ENCODE data around the gene NHLRC4. TPM values are rescaled to one million over a fixed set of nuclear protein-coding genes. Genes with fewer than 3 reads are reported as not detected.

NHLRC4 gene
- total RNA-seq, 1 donor from 2014 or later: 1.3 TPM

DNA sequence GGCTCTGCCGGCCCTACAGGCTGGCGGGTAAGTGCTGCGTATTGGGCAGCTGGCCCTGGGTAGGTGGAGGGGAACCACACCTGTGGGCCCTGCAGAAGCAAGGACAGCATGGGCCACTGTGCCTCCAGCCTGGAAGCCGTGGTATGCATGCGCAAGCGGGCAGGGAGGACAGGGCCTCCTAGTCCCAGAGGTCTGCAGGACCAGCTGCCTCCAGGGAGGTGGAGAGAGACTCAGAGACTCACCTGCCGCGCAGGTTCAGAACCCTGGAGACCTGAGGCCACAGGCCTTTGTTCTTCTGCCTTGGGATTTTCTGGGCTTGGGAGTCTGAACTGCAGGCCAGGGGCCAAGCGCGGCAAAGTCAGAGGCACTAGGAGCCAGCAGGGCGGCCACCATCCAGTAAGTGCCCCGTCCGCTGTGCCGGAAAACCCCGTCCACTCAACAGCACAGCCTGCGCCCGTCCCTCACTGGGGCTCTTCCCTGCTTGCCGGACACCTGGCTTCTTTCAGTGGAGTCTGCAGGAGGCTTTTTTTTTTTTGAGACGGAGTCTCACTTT is 14.2 kb downstream of the NHLRC4 start:
- Mint-ChIP-seq H3K4me3 (ENCODE audit: low read depth) (no peak overlapping the region), H3K36me3 (ENCODE audit: low read depth) (no peaks in the 10 kb centered on the region), H3K27ac (no peak overlapping the region), H3K9me3 (no peaks in the 10 kb centered on the region), H3K4me1 (ENCODE audit: low read depth) (no peaks in the 10 kb centered on the region), H3K27me3 (ENCODE audit: low read depth) (no peaks in the 10 kb centered on the region)
- intact Hi-C loops (cut with micrococcal nuclease): no loop called here
- DNase-seq (ENCODE audit: low spot score): no peak

DNA sequence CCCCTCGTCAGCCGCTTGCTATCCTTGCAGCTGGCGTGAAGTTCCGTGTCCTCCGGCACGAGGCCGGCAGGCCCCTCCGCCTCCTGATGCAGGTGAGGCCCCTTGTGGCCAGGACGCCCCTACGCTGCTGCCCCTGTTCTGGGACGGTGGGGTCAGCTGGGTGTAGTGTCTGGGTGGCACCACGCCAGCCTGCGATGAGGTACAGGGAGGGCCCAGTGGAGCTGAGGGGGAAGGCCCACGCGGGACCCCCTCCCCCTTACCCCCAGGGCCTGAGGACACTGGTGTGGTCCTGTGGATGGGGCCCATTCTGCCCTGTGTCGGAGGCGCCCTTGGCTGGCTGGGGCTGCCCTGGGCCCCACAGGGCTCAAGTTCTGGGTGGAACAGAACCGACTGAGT is 15.4 kb downstream of the NHLRC4 start:
- H3K36me3 Mint-ChIP-seq (ENCODE audit: low read depth): peaks cover under 1% of the 10 kb centered on the region
- no peak overlapping the region for H3K27ac Mint-ChIP-seq
- H3K9me3 Mint-ChIP-seq: no peaks in the 10 kb centered on the region
- no peak for DNase-seq (ENCODE audit: low spot score)
- H3K4me1 Mint-ChIP-seq (ENCODE audit: low read depth): peaks cover under 1% of the 10 kb centered on the region
- intact Hi-C loops (cut with micrococcal nuclease): no loop called here
- H3K27me3 Mint-ChIP-seq (ENCODE audit: low read depth): no peaks in the 10 kb centered on the region
- H3K4me3 Mint-ChIP-seq (ENCODE audit: low read depth): no peak overlapping the region

DNA sequence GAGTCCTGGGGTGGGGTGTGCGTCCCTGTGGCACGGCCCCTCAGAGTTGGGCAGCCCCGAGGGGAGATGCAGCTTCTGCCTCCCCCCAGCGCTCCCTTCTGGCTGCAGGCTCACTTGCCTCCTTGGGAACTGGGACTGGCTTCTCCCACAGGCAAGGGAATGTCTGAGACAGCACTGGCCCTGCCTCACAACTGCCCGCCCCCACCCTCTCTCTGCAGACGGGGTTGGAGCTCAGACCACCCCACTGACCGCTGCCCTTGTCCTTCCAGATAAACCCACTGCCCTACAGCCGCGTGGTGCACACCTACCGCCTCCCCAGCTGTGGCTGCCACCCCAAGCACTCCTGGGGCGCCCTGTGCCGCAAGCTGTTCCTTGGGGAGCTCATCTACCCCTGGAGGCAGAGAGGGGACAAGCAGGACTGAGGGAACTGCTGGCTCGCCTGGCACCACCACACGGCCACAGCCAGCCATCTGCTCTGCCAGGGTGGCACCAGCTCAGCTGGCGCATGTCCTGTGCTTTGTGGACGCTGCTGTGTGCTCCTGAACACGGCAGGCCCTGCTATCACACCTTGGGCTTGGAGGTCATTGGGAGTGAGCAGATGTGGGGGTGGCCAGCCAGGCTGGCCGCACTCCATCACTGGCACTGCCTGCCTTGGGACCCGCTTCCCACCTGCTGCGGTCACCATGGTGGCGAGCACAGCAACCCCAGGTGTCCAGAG is 16.0 kb downstream of the NHLRC4 start:
- no peak overlapping the region for H3K27ac Mint-ChIP-seq
- H3K9me3 Mint-ChIP-seq: no peaks in the 10 kb centered on the region
- no peaks in the 10 kb centered on the region for H3K27me3 Mint-ChIP-seq (ENCODE audit: low read depth)
- H3K4me1 Mint-ChIP-seq (ENCODE audit: low read depth): peaks cover 3% of the 10 kb centered on the region
- no peak for DNase-seq (ENCODE audit: low spot score)
- H3K36me3 Mint-ChIP-seq (ENCODE audit: low read depth): peaks cover 4% of the 10 kb centered on the region
- intact Hi-C loops (cut with micrococcal nuclease): no loop called here
- H3K4me3 Mint-ChIP-seq (ENCODE audit: low read depth): no peak overlapping the region

DNA sequence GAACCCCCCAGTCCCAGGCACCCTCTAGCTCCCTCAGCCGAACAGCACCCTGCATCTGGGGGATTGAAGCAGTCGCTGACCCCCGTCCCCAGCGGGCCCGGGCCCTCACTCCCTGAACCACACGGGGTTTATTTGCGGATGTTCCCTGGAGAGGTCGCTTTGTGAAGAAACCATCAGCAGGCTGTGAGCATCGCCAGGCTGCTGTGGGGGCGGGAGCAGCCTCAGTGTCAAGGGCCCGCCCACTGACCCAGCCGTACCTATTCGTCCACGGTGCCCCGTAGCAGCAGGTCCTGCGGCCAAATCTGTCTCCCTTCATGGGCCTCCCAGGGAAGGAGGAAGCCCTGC is 16.6 kb downstream of the NHLRC4 start:
- Mint-ChIP-seq H3K27me3 (ENCODE audit: low read depth) (no peaks in the 10 kb centered on the region), H3K27ac (no peak overlapping the region), H3K4me1 (ENCODE audit: low read depth) (peaks cover 3% of the 10 kb centered on the region), H3K36me3 (ENCODE audit: low read depth) (peaks cover 6% of the 10 kb centered on the region), H3K9me3 (no peaks in the 10 kb centered on the region), H3K4me3 (ENCODE audit: low read depth) (no peak overlapping the region)
- no peak for DNase-seq (ENCODE audit: low spot score)
- intact Hi-C loops (cut with micrococcal nuclease): no loop called here

DNA sequence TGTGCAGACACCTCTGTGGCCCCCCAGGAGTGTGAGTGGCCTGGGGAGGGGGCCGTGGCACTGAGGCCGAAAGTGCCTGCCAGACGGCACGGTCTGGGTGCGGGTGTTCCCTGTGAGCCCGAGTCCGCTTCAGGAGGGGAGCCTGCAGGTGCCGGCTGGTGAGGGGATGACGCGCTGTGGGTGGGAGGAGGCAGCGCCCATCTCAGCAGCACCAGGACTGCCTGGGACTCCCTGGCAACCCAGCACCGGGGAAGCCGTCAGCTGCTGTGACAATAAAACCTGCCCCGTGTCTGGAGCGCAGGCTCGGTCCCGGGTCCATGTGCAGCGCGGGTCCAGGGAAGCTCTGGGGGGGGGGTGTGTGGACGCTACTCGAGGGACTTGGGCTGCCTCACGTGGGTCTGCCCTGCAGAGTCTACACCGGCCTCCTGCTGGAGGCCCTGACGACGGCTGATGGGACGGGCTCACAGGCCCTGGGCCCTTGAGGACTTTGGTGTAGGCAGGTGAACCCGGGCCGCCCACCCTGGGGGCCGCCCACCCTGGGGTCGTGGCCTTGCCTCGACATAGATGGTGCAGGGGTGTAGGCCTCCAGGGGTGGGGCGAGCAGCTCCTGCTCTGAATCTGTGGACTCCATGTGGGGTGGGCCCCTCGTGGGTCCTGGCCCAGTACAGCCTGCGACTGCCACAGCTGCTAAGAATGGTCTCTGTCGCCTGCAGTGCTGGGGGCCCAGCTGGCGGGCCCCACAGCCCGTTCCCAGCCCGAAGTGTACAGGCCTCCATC is 17.2 kb downstream of the NHLRC4 start:
- Mint-ChIP-seq H3K27me3 (ENCODE audit: low read depth) (no peaks in the 10 kb centered on the region), H3K36me3 (ENCODE audit: low read depth) (peaks cover 9% of the 10 kb centered on the region), H3K27ac (no peak overlapping the region), H3K4me1 (ENCODE audit: low read depth) (peaks cover 3% of the 10 kb centered on the region), H3K4me3 (ENCODE audit: low read depth) (no peak overlapping the region), H3K9me3 (no peaks in the 10 kb centered on the region)
- intact Hi-C loops (cut with micrococcal nuclease): no loop called here
- DNase-seq (ENCODE audit: low spot score): no peak

DNA sequence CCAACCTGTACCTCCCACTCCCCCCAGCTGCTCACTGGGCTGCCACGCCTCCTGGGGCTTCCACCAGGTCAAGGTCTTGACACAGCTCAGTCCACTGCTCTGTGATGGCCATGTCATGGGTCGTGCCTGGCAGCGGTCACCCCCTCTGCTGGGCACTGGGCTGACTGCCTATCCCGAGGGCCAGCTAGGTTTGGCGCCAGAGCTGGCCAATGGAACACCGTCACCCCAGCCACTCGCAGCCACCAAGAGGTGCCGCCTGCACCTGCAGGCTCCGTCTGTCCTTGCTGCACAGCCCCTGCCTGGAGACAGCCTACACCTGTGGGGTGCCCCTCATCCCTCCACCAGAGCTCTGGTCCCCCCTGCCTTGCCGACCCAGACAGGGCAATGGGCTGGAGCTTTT is 18.5 kb downstream of the NHLRC4 start:
- DNase-seq (ENCODE audit: low spot score): no peak
- intact Hi-C loops (cut with micrococcal nuclease): loop anchor here (5.0 kb wide), 1 partner anchor 97 kb away; the partner anchor contains the start of genes JMJD8 and STUB1
- Mint-ChIP-seq H3K36me3 (ENCODE audit: low read depth) (peaks cover 9% of the 10 kb centered on the region), H3K27me3 (ENCODE audit: low read depth) (no peaks in the 10 kb centered on the region), H3K4me3 (ENCODE audit: low read depth) (no peak overlapping the region), H3K9me3 (no peaks in the 10 kb centered on the region), H3K4me1 (ENCODE audit: low read depth) (peaks cover 3% of the 10 kb centered on the region), H3K27ac (no peak overlapping the region)

DNA sequence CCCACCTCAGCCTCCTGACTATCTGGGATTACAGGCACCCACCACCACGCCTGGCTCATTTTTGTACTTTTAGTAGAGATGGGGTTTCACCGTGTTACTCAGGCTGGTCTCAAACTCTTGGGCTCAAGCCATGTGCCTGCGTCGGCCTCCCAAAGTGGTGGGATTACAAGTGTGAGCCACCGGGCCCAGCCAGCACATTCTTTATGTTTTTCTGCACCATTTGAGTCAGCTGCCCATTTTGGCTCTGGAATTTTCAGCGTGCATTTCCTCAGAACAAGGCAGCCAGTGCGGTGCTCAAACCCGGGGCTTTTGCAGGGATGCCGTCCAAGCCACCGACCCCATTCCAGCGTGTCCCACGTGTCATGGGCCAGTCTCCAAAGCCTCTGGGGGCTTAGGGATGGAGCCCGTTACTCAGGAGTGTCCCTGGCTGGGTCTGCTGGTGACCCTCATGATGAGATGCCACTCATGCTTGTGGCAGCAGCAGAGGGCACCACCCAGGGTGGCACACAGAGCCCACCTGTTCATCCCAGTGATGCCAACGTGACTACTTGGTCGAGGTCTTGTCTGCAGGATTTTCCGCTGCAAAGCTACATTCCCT is 19.3 kb downstream of the NHLRC4 start:
- no peak overlapping the region for H3K27ac Mint-ChIP-seq
- H3K4me3 Mint-ChIP-seq (ENCODE audit: low read depth): no peak overlapping the region
- peaks cover 10% of the 10 kb centered on the region for H3K4me1 Mint-ChIP-seq (ENCODE audit: low read depth)
- intact Hi-C loops (cut with micrococcal nuclease): loop anchor here (5.0 kb wide), 1 partner anchor 96 kb away; the partner anchor contains the start of genes JMJD8 and STUB1
- peaks cover 9% of the 10 kb centered on the region for H3K36me3 Mint-ChIP-seq (ENCODE audit: low read depth)
- H3K27me3 Mint-ChIP-seq (ENCODE audit: low read depth): no peaks in the 10 kb centered on the region
- DNase-seq (ENCODE audit: low spot score): no peak
- H3K9me3 Mint-ChIP-seq: no peaks in the 10 kb centered on the region

DNA sequence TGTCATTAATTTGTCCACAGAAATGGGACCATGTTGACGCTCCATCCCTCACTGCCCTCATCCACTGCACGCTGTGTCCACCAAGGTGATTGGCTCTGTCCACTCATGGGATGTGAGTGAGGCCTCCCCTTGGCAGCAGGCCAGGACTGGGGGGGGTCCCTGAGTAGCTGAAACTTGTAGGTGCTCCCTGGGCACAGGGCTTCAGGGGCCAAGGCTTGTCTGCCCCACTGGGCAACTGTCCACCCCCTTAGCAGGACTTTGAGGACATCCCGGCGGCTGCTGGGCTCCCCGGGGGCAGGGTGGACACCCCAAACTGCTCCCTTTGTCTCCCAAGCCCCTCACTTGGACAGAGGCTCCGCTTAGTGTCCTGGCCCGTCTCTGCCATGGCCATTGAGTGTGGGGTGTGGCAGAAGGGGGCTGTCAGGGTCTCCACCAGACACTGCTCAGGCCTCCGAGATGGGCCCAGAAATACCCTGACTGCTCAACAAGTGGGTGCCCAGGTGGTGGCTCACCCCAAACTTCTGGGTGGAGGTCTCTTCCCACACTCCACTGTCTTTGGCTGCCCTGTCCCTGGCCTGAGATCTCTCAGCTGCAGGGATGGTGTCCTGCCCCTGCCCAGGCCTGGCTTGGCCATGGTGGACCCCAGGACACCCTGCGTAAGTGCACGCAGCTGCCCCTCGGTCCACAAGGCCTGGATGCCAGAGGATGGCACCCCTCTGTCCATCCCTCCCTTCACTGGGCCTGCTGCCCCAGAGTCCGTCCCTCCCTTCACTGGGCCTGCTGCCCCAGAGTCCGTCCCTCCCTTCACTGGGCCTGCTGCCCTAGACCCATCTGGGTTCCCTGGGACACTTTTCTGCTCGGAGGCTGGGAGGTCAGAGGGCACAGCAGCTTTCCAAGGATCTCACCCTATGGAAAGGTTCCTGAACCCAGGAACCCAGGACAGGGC is 20.1 kb downstream of the NHLRC4 start:
- no peaks in the 10 kb centered on the region for H3K9me3 Mint-ChIP-seq
- H3K27ac Mint-ChIP-seq: peak overlapping the region; percentile 78
- peak overlapping the region; percentile 91 for H3K4me3 Mint-ChIP-seq (ENCODE audit: low read depth)
- intact Hi-C loops (cut with micrococcal nuclease): loop anchor here (5.0 kb wide), 1 partner anchor 95 kb away; the partner anchor contains the start of genes JMJD8 and STUB1
- peaks cover 11% of the 10 kb centered on the region for H3K4me1 Mint-ChIP-seq (ENCODE audit: low read depth)
- peaks cover 9% of the 10 kb centered on the region for H3K36me3 Mint-ChIP-seq (ENCODE audit: low read depth)
- no peaks in the 10 kb centered on the region for H3K27me3 Mint-ChIP-seq (ENCODE audit: low read depth)
- no peak for DNase-seq (ENCODE audit: low spot score)

DNA sequence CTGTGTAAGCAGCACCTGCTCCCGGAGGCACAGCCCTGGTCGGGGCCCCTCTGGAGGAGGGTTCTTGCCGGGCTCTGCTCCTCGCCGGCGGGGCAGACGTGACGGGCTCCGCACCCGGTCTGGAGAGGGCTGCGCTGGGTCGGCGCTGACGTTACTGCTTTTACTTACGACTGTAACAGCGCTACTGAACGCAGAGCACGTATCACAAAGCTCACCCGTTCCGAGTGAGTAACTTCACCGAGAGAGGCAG is 21.8 kb downstream of the NHLRC4 start:
- peak; percentile 65 for DNase-seq (ENCODE audit: low spot score)
- peaks cover 14% of the 10 kb centered on the region for H3K4me1 Mint-ChIP-seq (ENCODE audit: low read depth)
- intact Hi-C loops (cut with micrococcal nuclease): loop anchor here (5.0 kb wide), 1 partner anchor 94 kb away; the partner anchor contains the start of genes JMJD8 and STUB1
- peak overlapping the region; percentile 91 for H3K4me3 Mint-ChIP-seq (ENCODE audit: low read depth)
- peak overlapping the region; percentile 97 for H3K27ac Mint-ChIP-seq
- H3K27me3 Mint-ChIP-seq (ENCODE audit: low read depth): no peaks in the 10 kb centered on the region
- peaks cover 9% of the 10 kb centered on the region for H3K36me3 Mint-ChIP-seq (ENCODE audit: low read depth)
- H3K9me3 Mint-ChIP-seq: no peaks in the 10 kb centered on the region

DNA sequence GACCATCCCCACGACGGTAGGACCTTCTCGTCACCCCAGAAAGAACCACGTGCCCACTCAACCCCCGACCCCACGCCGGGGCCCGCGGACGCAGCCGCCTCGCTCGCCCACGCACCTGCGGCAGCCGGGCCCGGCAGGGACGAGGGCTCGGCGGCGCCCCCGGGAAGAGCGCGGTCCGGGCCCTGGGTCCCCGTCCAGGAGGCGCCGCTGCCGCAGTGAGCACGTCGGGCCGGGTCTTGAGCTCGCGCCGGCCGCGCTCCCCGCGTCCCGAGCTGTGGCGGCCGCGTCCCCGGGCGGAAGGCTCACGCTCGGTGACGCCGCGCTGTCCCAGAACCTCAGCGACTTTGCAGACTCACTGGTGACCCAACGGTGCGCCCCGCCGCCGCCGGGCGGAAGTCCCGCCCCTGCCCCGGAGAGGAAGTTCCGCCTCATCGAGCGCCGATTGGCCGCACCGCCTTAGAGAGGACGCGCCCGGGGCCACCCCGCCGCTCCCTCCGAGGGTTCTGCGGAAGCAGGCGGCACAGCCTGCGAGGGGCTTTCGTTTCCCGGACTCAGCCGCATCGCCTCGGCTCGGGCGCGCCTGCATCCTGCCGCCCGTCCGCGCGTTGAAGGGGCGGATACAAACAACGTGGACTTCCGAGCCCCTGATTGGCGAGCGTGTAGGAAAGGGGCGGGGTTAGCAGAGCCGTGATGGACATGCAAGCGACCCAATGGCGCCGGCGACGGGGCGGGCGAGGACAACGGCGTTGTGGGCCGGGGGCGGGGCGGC is 22.3 kb downstream of the NHLRC4 start:
- Mint-ChIP-seq H3K9me3 (no peaks in the 10 kb centered on the region), H3K36me3 (ENCODE audit: low read depth) (peaks cover 9% of the 10 kb centered on the region), H3K27me3 (ENCODE audit: low read depth) (no peaks in the 10 kb centered on the region), H3K27ac (peak overlapping the region; percentile 98), H3K4me1 (ENCODE audit: low read depth) (peaks cover 16% of the 10 kb centered on the region), H3K4me3 (ENCODE audit: low read depth) (peak overlapping the region; percentile 97)
- intact Hi-C loops (cut with micrococcal nuclease): loop anchor here (1.0 to 5.0 kb wide), 3 partner anchors 47 to 93 kb away; partner anchors contain the start of genes CAPN15, JMJD8, METTL26 and STUB1
- DNase-seq (ENCODE audit: low spot score): peak; percentile 98

DNA sequence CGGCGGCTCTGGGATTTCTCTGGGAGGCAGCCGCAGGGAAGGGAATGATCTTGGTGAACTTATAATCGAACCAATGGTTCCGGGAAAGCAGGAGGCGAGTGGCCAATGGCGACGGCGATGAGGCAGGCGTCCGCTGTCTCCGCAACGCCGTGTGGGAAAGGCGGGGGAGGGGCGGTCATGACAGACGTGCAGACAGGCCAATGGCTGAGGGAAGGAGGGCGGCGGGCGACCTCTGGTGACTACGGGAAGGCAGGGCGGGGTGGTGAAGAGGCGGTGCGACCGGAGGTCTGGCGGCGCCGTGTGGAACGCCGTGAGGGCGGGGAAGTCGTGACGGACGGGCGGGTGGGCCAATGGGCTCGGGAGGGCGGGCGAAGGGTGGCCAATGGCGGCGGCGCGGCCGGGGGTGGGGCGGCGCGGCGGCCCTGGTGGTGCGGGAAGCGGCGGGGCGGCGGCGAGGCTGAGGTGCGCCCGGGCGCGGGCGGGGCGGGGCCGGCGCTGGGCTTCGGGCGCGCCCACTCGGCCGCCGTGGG is 22.9 kb downstream of the NHLRC4 start, which contains the start of gene RAB40C:
RAB40C (plus strand) TSS at position 409 of the 530 bp plus-strand sequence. CDS start 226 bp downstream, outside the sequence.
- H3K4me1 Mint-ChIP-seq (ENCODE audit: low read depth): peaks cover 16% of the 10 kb centered on the region
- H3K27ac Mint-ChIP-seq: peak within 1 kb of the TSS; percentile 98
- no peaks in the 10 kb centered on the region for H3K9me3 Mint-ChIP-seq

More for the DNA sequence above, 22.9 kb downstream of the NHLRC4 start, which contains the start of gene RAB40C:
- peak; percentile 98 for DNase-seq (ENCODE audit: low spot score)
- peaks cover 9% of the 10 kb centered on the region for H3K36me3 Mint-ChIP-seq (ENCODE audit: low read depth)
- H3K27me3 Mint-ChIP-seq (ENCODE audit: low read depth): no peaks in the 10 kb centered on the region
- intact Hi-C loops (cut with micrococcal nuclease): loop anchor here (1.0 to 5.0 kb wide), 3 partner anchors 47 to 93 kb away; partner anchors contain the start of genes CAPN15, JMJD8, METTL26 and STUB1
- peak within 1 kb of the TSS; percentile 97 for H3K4me3 Mint-ChIP-seq (ENCODE audit: low read depth)

All from activated T-helper 2 cell treated with anti-CD3 and anti-CD28 coated beads, Interferon-gamma antibody, Interleukin-2, Interleukin-4, amounts not matched to agents 10 μg/mL and 5 μg/mL and 100 μg/mL, durations not matched to agents 14 hours and 24 hours and 36 hours (primary cell).